ENCODE data around the gene TNXB.

GRCh38 chr6:32084780-32085179 lies 24.4 kb downstream of the TNXB start:
- TF ChIP-seq POLR2AphosphoS5 (IDR thresholded peaks at IDR 0.05) (no peak), CTCF (IDR thresholded peaks at IDR 0.05) (no peak), EP300 (IDR thresholded peaks at IDR 0.05) (no peak), POLR2A (IDR thresholded peaks at IDR 0.05; ENCODE audit: low read depth) (no peak)

Data from esophagus muscularis mucosa (tissue), 4 donors.